PC-9 (cell line): ENCODE measurements around the gene RAB4A. TPM values are rescaled to one million over a fixed set of nuclear protein-coding genes. Genes with fewer than 3 reads are reported as not detected.

Source experiments
- BruUV-seq: library from RNA; stranded (reverse); fragments of 400-500 nt; replicated peaks from 2 replicates; lab custom pipeline; 2021; lab: Mats Ljungman, UMichigan
- CTCF ChIA-PET: fragments of 300-600 bp; sonication (Branson Sonifier 250); formaldehyde crosslinking; loops from one replicate; lab custom pipeline; 2022; ENCODE audit warnings: antibody characterized with exemption; lab: Charles Lee
- POLR2A ChIA-PET: fragments of 300-600 bp; sonication (Branson Sonifier 250); formaldehyde crosslinking; loops from one replicate; lab custom pipeline; 2022; ENCODE audit warnings: antibody characterized with exemption; ENCODE audit not compliant: unreplicated experiment; lab: Charles Lee
- DNase-seq, 2 experiments: peaks; one replicate each; pipeline versions ENCODE4 v3.0.0 to v3.0.0-alpha.2; 2015 to 2022; ENCODE audit warnings: mixed read lengths in 1 of 2
- H2AFZ ChIP-seq: fragments of 200-600 bp; sonication (generic); 2 replicates; pipeline ENCODE4 v1.8.1; 2017; ENCODE audit warnings: antibody characterized with exemption
- H3F3A ChIP-seq: fragments of 200-600 bp; sonication (generic); 2 replicates; pipeline ENCODE4 v1.8.1; 2017; ENCODE audit warnings: antibody characterized with exemption, mild to moderate bottlenecking, low read depth; ENCODE audit not compliant: insufficient read depth
- H3K27ac ChIP-seq: fragments of 200-600 bp; sonication (generic); 2 replicates; pipeline ENCODE4 v1.6.1; 2016; ENCODE audit warnings: mixed run types
- H3K27me3 ChIP-seq: fragments of 200-600 bp; sonication (generic); 2 replicates; pipeline ENCODE4 v1.6.1; 2016; ENCODE audit warnings: low read depth, mixed run types; ENCODE audit not compliant: insufficient read depth
- H3K36me3 ChIP-seq: fragments of 200-600 bp; sonication (generic); 2 replicates; pipeline ENCODE4 v1.6.1; 2016; ENCODE audit warnings: low read depth, mixed run types
- H3K4me1 ChIP-seq: fragments of 200-600 bp; sonication (generic); replicated peaks from 2 replicates; pipeline ENCODE4 v1.6.1; 2016; ENCODE audit warnings: mixed run types; ENCODE audit not compliant: insufficient read depth
- H3K4me2 ChIP-seq: fragments of 200-600 bp; sonication (generic); 2 replicates; pipeline ENCODE4 v1.6.1; 2017; ENCODE audit warnings: mixed run types
- H3K4me3 ChIP-seq: fragments of 200-600 bp; sonication (generic); 2 replicates; pipeline ENCODE4 v1.6.1; 2016; ENCODE audit warnings: mixed run types
- H3K79me2 ChIP-seq: fragments of 200-600 bp; sonication (generic); 2 replicates; pipeline ENCODE4 v1.6.1; 2017; ENCODE audit warnings: low read depth, mixed run types
- H3K9me2 ChIP-seq: fragments of 200-600 bp; sonication (generic); 2 replicates; pipeline ENCODE4 v1.8.1; 2017; ENCODE audit warnings: mild to moderate bottlenecking; ENCODE audit not compliant: insufficient read depth
- H3K9me3 ChIP-seq: fragments of 200-600 bp; sonication (generic); 2 replicates; pipeline ENCODE4 v1.8.1; 2016; ENCODE audit warnings: low read depth; ENCODE audit not compliant: insufficient read depth
- H4K20me1 ChIP-seq: fragments of 200-600 bp; sonication (generic); 2 replicates; pipeline ENCODE4 v1.8.1; 2017; ENCODE audit not compliant: insufficient read depth
- CTCF ChIP-seq: fragments of 200-600 bp; sonication (generic); conservative IDR thresholded peaks from 2 replicates; pipeline ENCODE4 v1.6.1; 2017; ENCODE audit warnings: mixed run types, antibody characterized with exemption, mild to moderate bottlenecking, moderate library complexity
- EZH2 ChIP-seq: fragments of 200-600 bp; sonication (generic); IDR thresholded peaks from 2 replicates; pipeline ENCODE4 v1.8.0; 2017; ENCODE audit warnings: antibody characterized with exemption, low read depth
- intact Hi-C: fragments of 100-400 bp; cut with micrococcal nuclease; formaldehyde crosslinking; loops from one replicate; pipeline ENCODE4 v1.10.0; 2022; ENCODE audit not compliant: unreplicated experiment
- total RNA-seq: library from RNA; stranded (reverse); gene quantifications from 2 replicates; pipeline ENCODE4 v1.2.3, GENCODE V29; 2021

Gene RAB4A
- total RNA-seq, 1 experiment from 2014 or later: 29.0 TPM

- Histone ChIP-seq H3F3A (peaks cover 6% of the 10 kb centered on the region; the same call in 1 of the 2 replicates), H3K4me3 (no peak overlapping the region), H3K9me2 (no peaks in the 10 kb centered on the region), H3K9me3 (no peaks in the 10 kb centered on the region), H3K4me1 (no peaks in the 10 kb centered on the region), H3K27me3 (peaks cover 36% of the 10 kb centered on the region; the same call in 1 of the 2 replicates), H3K36me3 (no peaks in the 10 kb centered on the region), H3K27ac (no peak overlapping the region), H3K4me2 (no peak overlapping the region), H3K79me2 (no peaks in the 10 kb centered on the region), H2AFZ (no peak overlapping the region), H4K20me1 (no peaks in the 10 kb centered on the region)
- ChIA-PET POLR2A (no interaction called here), CTCF (no interaction called here)
- intact Hi-C loops: no loop called here
- no peak for DNase-seq
- no TSS peak for BruUV-seq
- TF ChIP-seq CTCF (no peak), EZH2 (no peak)
Measured at GRCh38 chr1:229347528-229347927, 76.6 kb downstream of the RAB4A start.

- POLR2A ChIA-PET: no interaction called here
- Histone ChIP-seq H3K4me3 (no peak overlapping the region), H3K79me2 (no peaks in the 10 kb centered on the region), H4K20me1 (no peaks in the 10 kb centered on the region), H3K4me1 (no peaks in the 10 kb centered on the region), H3K27ac (no peak overlapping the region), H3K27me3 (peaks cover 47% of the 10 kb centered on the region; the same call in 1 of the 2 replicates), H3K9me3 (peaks cover 8% of the 10 kb centered on the region; the same call in 1 of the 2 replicates), H3K36me3 (no peaks in the 10 kb centered on the region), H3K4me2 (no peak overlapping the region), H3K9me2 (no peaks in the 10 kb centered on the region), H3F3A (no peaks in the 10 kb centered on the region), H2AFZ (no peak overlapping the region)
- DNase-seq: no peak
- intact Hi-C loops: no loop called here
- TF ChIP-seq EZH2 (no peak), CTCF (no peak)
- CTCF ChIA-PET: no interaction called here
- no TSS peak for BruUV-seq
Measured at GRCh38 chr1:229349463-229350385, 78.8 kb downstream of the RAB4A start.

- H3K9me2 ChIP-seq: no peaks in the 10 kb centered on the region
Measured at GRCh38 chr1:229352975-229353374, 82.1 kb downstream of the RAB4A start.

More at GRCh38 chr1:229352975-229353374, 82.1 kb downstream of the RAB4A start:
- POLR2A ChIA-PET: no interaction called here
- H3K9me3 ChIP-seq: peaks cover 8% of the 10 kb centered on the region; the same call in 1 of the 2 replicates
- H3K79me2 ChIP-seq: no peaks in the 10 kb centered on the region
- no TSS peak for BruUV-seq
- H3K4me3 ChIP-seq: no peak overlapping the region
- H3K27ac ChIP-seq: no peak overlapping the region
- intact Hi-C loops: no loop called here
- no peak for DNase-seq
- H2AFZ ChIP-seq: no peak overlapping the region
- H3K27me3 ChIP-seq: peaks cover 34% of the 10 kb centered on the region; the same call in 1 of the 2 replicates
- no peak for TF ChIP-seq CTCF
- TF ChIP-seq EZH2: no peak
- no peak overlapping the region for H3K4me2 ChIP-seq
- no peaks in the 10 kb centered on the region for H3F3A ChIP-seq
- CTCF ChIA-PET: no interaction called here
- no peaks in the 10 kb centered on the region for H3K36me3 ChIP-seq
- no peaks in the 10 kb centered on the region for H3K4me1 ChIP-seq
- H4K20me1 ChIP-seq: no peaks in the 10 kb centered on the region
